K562 (cell line): ENCODE data around the gene UBA52. TPM values are rescaled to one million over a fixed set of nuclear protein-coding genes. Genes with fewer than 3 reads are reported as not detected.

Source experiments
- AFF4 ChIP-seq: sonication (generic); formaldehyde crosslinking; IDR thresholded peaks from 2 replicates; pipeline ENCODE4 v1.8.0; 2023; ENCODE audit warnings: mild to moderate bottlenecking, missing genetic modification reagents
- ASH1L ChIP-seq: fragments of 450-650 bp; IDR thresholded peaks from 2 replicates; pipeline ENCODE4 v1.6.1; 2018; ENCODE audit warnings: borderline replicate concordance, mild to moderate bottlenecking, low read depth; ENCODE audit not compliant: partially characterized antibody
- BCOR ChIP-seq: fragments of 450-650 bp; IDR thresholded peaks from 2 replicates; pipeline ENCODE4 v1.6.1; 2016
- BRF1 ChIP-seq: IDR thresholded peaks from 3 replicates; pipeline ENCODE4 v1.6.1; 2011; ENCODE audit warnings: borderline replicate concordance, mild to moderate bottlenecking; ENCODE audit not compliant: insufficient read length; ENCODE audit errors: extremely low read depth
- EHMT2 ChIP-seq: fragments of 450-650 bp; IDR thresholded peaks from 2 replicates; pipeline ENCODE4 v1.6.1; 2018; ENCODE audit warnings: antibody characterized with exemption
- ETS1 ChIP-seq: conservative IDR thresholded peaks from 2 replicates; pipeline ENCODE4 v1.6.1; 2011; ENCODE audit warnings: low read depth, mild to moderate bottlenecking, low read length; ENCODE audit not compliant: control insufficient read depth
- FOSL1 ChIP-seq: fragments of 200-800 bp; sonication (Bioruptor generic); conservative IDR thresholded peaks from 2 replicates; pipeline ENCODE4 v1.6.1; 2016; ENCODE audit warnings: missing genetic modification characterization, missing compliant biosample characterization
- HNRNPL ChIP-seq: fragments of 200-400 bp; formaldehyde crosslinking; IDR thresholded peaks from 2 replicates; pipeline ENCODE4 v1.6.1; 2017; ENCODE audit warnings: low read depth, mild to moderate bottlenecking, low read length
- L3MBTL2 ChIP-seq: fragments of 450-650 bp; IDR thresholded peaks from 2 replicates; pipeline ENCODE4 v1.6.1; 2016; ENCODE audit warnings: mild to moderate bottlenecking, moderate library complexity
- NR2C2 ChIP-seq, 2 experiments: fragments of 200-800 bp in 1 of 2; sonication (Bioruptor generic) in 1 of 2; sonication (generic) in 1 of 2; formaldehyde crosslinking in 1 of 2; IDR thresholded peaks; 2 replicates each; pipeline versions ENCODE4 v1.6.1 to v1.8.0; 2016 to 2022; ENCODE audit warnings: mild to moderate bottlenecking in 1 of 2, missing compliant biosample characterization in 1 of 2, missing genetic modification characterization in 1 of 2, missing genetic modification reagents in 1 of 2
- NRF1 ChIP-seq, 2 experiments: fragments of 450-650 bp; IDR thresholded peaks in 1 of 2; conservative IDR thresholded peaks in 1 of 2; 2 replicates each; pipeline ENCODE4 v1.6.1; 2014; ENCODE audit warnings: mild to moderate bottlenecking in 2 of 2
- PHF8 ChIP-seq: fragments of 200-600 bp; sonication (generic); IDR thresholded peaks from 2 replicates; pipeline ENCODE4 v1.6.1; 2012; ENCODE audit warnings: mixed run types, mild to moderate bottlenecking, inconsistent platforms, low read length, moderate library complexity, borderline replicate concordance
- POLR2A ChIP-seq: fragments of 450-650 bp; conservative IDR thresholded peaks from 2 replicates; pipeline ENCODE4 v1.6.1; 2016
- RB1 ChIP-seq: fragments of 450-650 bp; IDR thresholded peaks from 2 replicates; pipeline ENCODE4 v1.6.1; 2017; ENCODE audit warnings: low read depth, mild to moderate bottlenecking
- SMAD4 ChIP-seq: fragments of 250-450 bp; sonication (Bioruptor Pico); conservative IDR thresholded peaks from 2 replicates; pipeline ENCODE4 v1.8.0; 2021; ENCODE audit warnings: inconsistent platforms, mild to moderate bottlenecking, moderate library complexity
- SP1 ChIP-seq: sonication (generic); formaldehyde crosslinking; IDR thresholded peaks from 2 replicates; pipeline ENCODE4 v1.8.1; 2022; ENCODE audit warnings: mild to moderate bottlenecking, missing genetic modification reagents
- SRF ChIP-seq, 2 experiments: fragments of 250-450, 450-650 bp in 1 of 2; sonication (Bioruptor Pico) in 1 of 2; sonication (generic) in 1 of 2; formaldehyde crosslinking; IDR thresholded peaks; 2 replicates each; pipeline versions ENCODE4 v1.5.0 to v1.5.1; 2020 to 2022; ENCODE audit warnings: mild to moderate bottlenecking in 1 of 2, missing genetic modification reagents in 1 of 2
- SRSF7 ChIP-seq: fragments of 200-400 bp; formaldehyde crosslinking; optimal IDR thresholded peaks from 2 replicates; pipeline ENCODE3; 2017; ENCODE audit warnings: mild to moderate bottlenecking, low read depth, low read length
- THRA ChIP-seq: fragments of 450-650 bp; IDR thresholded peaks from 2 replicates; pipeline ENCODE4 v1.6.1; 2017; ENCODE audit warnings: mild to moderate bottlenecking, moderate library complexity
- ZC3H11A ChIP-seq: IDR thresholded peaks from 2 replicates; pipeline ENCODE4 v1.6.1; 2012; ENCODE audit warnings: low read depth, low read length, improper control_type of control experiment
- ZKSCAN8 ChIP-seq: fragments of 200-800 bp; sonication (Bioruptor generic); IDR thresholded peaks from 2 replicates; pipeline ENCODE4 v1.6.1; 2016; ENCODE audit warnings: missing genetic modification characterization, missing compliant biosample characterization
- ZNF384 ChIP-seq: IDR thresholded peaks from 2 replicates; pipeline ENCODE4 v1.6.1; 2012; ENCODE audit warnings: low read depth, low read length, improper control_type of control experiment
- ZNF584 ChIP-seq: fragments of 200-800 bp; sonication (Bioruptor generic); IDR thresholded peaks from 2 replicates; pipeline ENCODE4 v1.6.1; 2016; ENCODE audit warnings: low read depth, mild to moderate bottlenecking, missing genetic modification characterization, missing compliant biosample characterization
- polyA plus RNA-seq, 8 experiments: library from polyadenylated mRNA; depleted of rRNA in 4 of 8; stranded (reverse) in 5 of 8; unstranded in 3 of 8; fragments of >200 nt; fragmentation: Nextera tagmentation in 2 of 8; fragmentation: Illumina TruSeq in 1 of 8; extraction: Ambion mirVana in 2 of 8; extraction: Trizol in 1 of 8; gene quantifications; 2 replicates each; pipeline versions ENCODE4 v1.2.1 to v1.2.3, GENCODE V29; 2011 to 2014; ENCODE audit warnings: inconsistent platforms in 1 of 8, missing spikeins in 1 of 8
- total RNA-seq, 7 experiments: library from RNA; depleted of rRNA in 6 of 7; stranded (reverse); fragments of >200 nt in 6 of 7; fragmentation: Illumina TruSeq in 2 of 7; extraction: Trizol in 2 of 7; gene quantifications; 2 replicates each; pipeline versions ENCODE4 v1.2.1 to v1.2.3, GENCODE V29; 2011 to 2021; ENCODE audit warnings: low replicate concordance in 1 of 7

The UBA52 gene
- total and polyA plus RNA-seq, 9 of the 15 experiments (the other 6 are each of a cell fraction or from before 2014, with no cell fraction given), result 1,110 to 2,751 (median 1,733) TPM

- TF ChIP-seq HNRNPL, result no peak
- peak; percentile 91 for TF ChIP-seq BCOR
- peak; percentile 94 for TF ChIP-seq SMAD4 (CRISPR knock-in tag)
- TF ChIP-seq AFF4 (CRISPR knock-in tag), result no peak
- TF ChIP-seq NR2C2 (CRISPR knock-in tag; IDR thresholded peaks at IDR 0.05), result no peak
- peak; percentile 73 for TF ChIP-seq NR2C2 (tag; IDR thresholded peaks at IDR 0.05)
- 0 out of 2 replicates have a peak, but pooled peaks have one; percentile 42 for TF ChIP-seq L3MBTL2
- TF ChIP-seq SRSF7, result no peak
- TF ChIP-seq EHMT2, result peak; percentile 60; the same call in 1 of the 2 replicates
- TF ChIP-seq PHF8, result peak; percentile 33; the same call in 1 of the 2 replicates
- peak; percentile 93 for TF ChIP-seq ETS1
- TF ChIP-seq SRF (CRISPR knock-in tag; IDR thresholded peaks at IDR 0.05), result peak in 1 of 2 experiments; percentile 60; a peak in 1 of 4 replicates
- peak; percentile 84 for TF ChIP-seq ZNF584 (CRISPR knock-in tag)
- peak; percentile 74 for TF ChIP-seq POLR2A
- no peak for TF ChIP-seq ASH1L
- no peak for TF ChIP-seq ZC3H11A
- peak; percentile 66 for TF ChIP-seq FOSL1
- peak; percentile 48; the same call in 1 of the 2 replicates for TF ChIP-seq RB1
- peak; percentile 94 for TF ChIP-seq NRF1 (conservative IDR thresholded peaks at IDR 0.05 in 1 of 2, IDR thresholded peaks at IDR 0.05 in 1 of 2)
- no peak for TF ChIP-seq THRA
- peak; percentile 100 for TF ChIP-seq ZKSCAN8 (CRISPR knock-in tag)
- peak; percentile 29 for TF ChIP-seq ZNF384
- TF ChIP-seq SP1 (CRISPR knock-in tag), result peak; percentile 90; the same call in 1 of the 2 replicates
- TF ChIP-seq BRF1, result no peak
Observed at GRCh38 chr19:18543814-18544475, 27.7 kb upstream of the UBA52 start (continued).
